K562 (cell line): ENCODE measurements around the gene HRH3. TPM values are rescaled to one million over a fixed set of nuclear protein-coding genes. Genes with fewer than 3 reads are reported as not detected.

Source experiments
- KLF10 ChIP-seq: fragments of 250-450 bp; sonication (Bioruptor Pico); IDR thresholded peaks from 2 replicates; pipeline ENCODE4 v1.6.1; 2021; ENCODE audit warnings: matching md5 sums
- KLF13 ChIP-seq: fragments of 450-650 bp; IDR thresholded peaks from 2 replicates; pipeline ENCODE4 v1.6.1; 2016; ENCODE audit warnings: missing genetic modification characterization, low read depth, mild to moderate bottlenecking, missing compliant biosample characterization, moderate library complexity, borderline replicate concordance
- MCM7 ChIP-seq, 2 experiments: fragments of 450-650 bp; IDR thresholded peaks; 2 replicates each; pipeline ENCODE4 v1.6.1; 2016 to 2018
- MXI1 ChIP-seq: IDR thresholded peaks from 2 replicates; pipeline ENCODE4 v1.6.1; 2011; ENCODE audit warnings: low read depth, mild to moderate bottlenecking, improper control_type of control experiment, low read length
- NCOA1 ChIP-seq: fragments of 450-650 bp; IDR thresholded peaks from 2 replicates; pipeline ENCODE4 v1.6.1; 2016; ENCODE audit warnings: low read depth
- NR3C1 ChIP-seq: sonication (generic); formaldehyde crosslinking; IDR thresholded peaks from 2 replicates; pipeline ENCODE4 v1.8.1; 2022; ENCODE audit warnings: missing genetic modification reagents
- PURB ChIP-seq: sonication (generic); formaldehyde crosslinking; IDR thresholded peaks from 2 replicates; pipeline ENCODE4 v1.9.0; 2021; ENCODE audit warnings: low read depth, mild to moderate bottlenecking, missing genetic modification reagents
- RNF2 ChIP-seq: sonication (generic); IDR thresholded peaks from 2 replicates; pipeline ENCODE4 v1.6.1; 2016
- TAF7 ChIP-seq: fragments of 450-650 bp; IDR thresholded peaks from 2 replicates; pipeline ENCODE4 v1.6.1; 2016; ENCODE audit warnings: missing genetic modification characterization, missing compliant biosample characterization
- ZNF184 ChIP-seq: sonication (generic); formaldehyde crosslinking; IDR thresholded peaks from 2 replicates; pipeline ENCODE4 v1.5.0; 2020; ENCODE audit warnings: missing genetic modification reagents
- ZNF384 ChIP-seq: IDR thresholded peaks from 2 replicates; pipeline ENCODE4 v1.6.1; 2012; ENCODE audit warnings: low read depth, low read length, improper control_type of control experiment
- ZNF668 ChIP-seq: fragments of 250-450 bp; sonication (Bioruptor Pico); IDR thresholded peaks from 2 replicates; pipeline ENCODE4 v1.8.0; 2022; ENCODE audit warnings: mild to moderate bottlenecking, inconsistent platforms
- ZNF695 ChIP-seq: fragments of 450-650 bp; formaldehyde crosslinking; IDR thresholded peaks from 2 replicates; pipeline ENCODE4 v1.4.0; 2020; ENCODE audit warnings: mild to moderate bottlenecking, moderate library complexity
- ZNF780A ChIP-seq: fragments of 250-450 bp; sonication (Bioruptor Pico); IDR thresholded peaks from 2 replicates; pipeline ENCODE4 v1.5.0; 2021; ENCODE audit warnings: mild to moderate bottlenecking
- polyA plus RNA-seq, 8 experiments: library from polyadenylated mRNA; depleted of rRNA in 4 of 8; stranded (reverse) in 5 of 8; unstranded in 3 of 8; fragments of >200 nt; fragmentation: Nextera tagmentation in 2 of 8; fragmentation: Illumina TruSeq in 1 of 8; extraction: Ambion mirVana in 2 of 8; extraction: Trizol in 1 of 8; gene quantifications; 2 replicates each; pipeline versions ENCODE4 v1.2.1 to v1.2.3, GENCODE V29; 2011 to 2014; ENCODE audit warnings: inconsistent platforms in 1 of 8, missing spikeins in 1 of 8
- total RNA-seq, 7 experiments: library from RNA; depleted of rRNA in 6 of 7; stranded (reverse); fragments of >200 nt in 6 of 7; fragmentation: Illumina TruSeq in 2 of 7; extraction: Trizol in 2 of 7; gene quantifications; 2 replicates each; pipeline versions ENCODE4 v1.2.1 to v1.2.3, GENCODE V29; 2011 to 2021; ENCODE audit warnings: low replicate concordance in 1 of 7
- TF ChIP-seq, protein P1 (sequence below): fragments of 450-650 bp; formaldehyde crosslinking; IDR thresholded peaks from 2 replicates; pipeline ENCODE4 v1.4.0; 2020; ENCODE audit warnings: mild to moderate bottlenecking, moderate library complexity
- TF ChIP-seq, protein P2 (sequence below): sonication (generic); formaldehyde crosslinking; IDR thresholded peaks from 2 replicates; pipeline ENCODE4 v1.8.0; 2023; ENCODE audit warnings: mild to moderate bottlenecking, missing genetic modification reagents
- TF ChIP-seq, protein P3 (sequence below): sonication (generic); formaldehyde crosslinking; IDR thresholded peaks from 2 replicates; pipeline ENCODE4 v1.8.0; 2022; ENCODE audit warnings: mild to moderate bottlenecking, missing genetic modification reagents
- TF ChIP-seq, protein P4 (sequence below): fragments of 250-450 bp; sonication (Bioruptor Pico); IDR thresholded peaks from 2 replicates; pipeline ENCODE4 v1.6.1; 2021; ENCODE audit warnings: mild to moderate bottlenecking
- TF ChIP-seq, protein P5 (sequence below), 3 experiments: fragments of 200-800 bp in 1 of 3; fragments of 250-450 bp in 1 of 3; fragments of 450-650 bp in 1 of 3; sonication (Bioruptor Pico) in 1 of 3; sonication (Bioruptor generic) in 1 of 3; formaldehyde crosslinking in 1 of 3; IDR thresholded peaks; 2 replicates each; pipeline versions ENCODE4 v1.6.1 to v1.8.0; 2016 to 2022; ENCODE audit warnings: mild to moderate bottlenecking in 2 of 3, missing genetic modification characterization in 2 of 3, missing compliant biosample characterization in 1 of 3, moderate library complexity in 1 of 3
- TF ChIP-seq, protein P6 (sequence below): fragments of 250-450 bp; sonication (Bioruptor Pico); IDR thresholded peaks from 2 replicates; pipeline ENCODE4 v1.9.0; 2021; ENCODE audit warnings: mild to moderate bottlenecking

The HRH3 gene
- total and polyA plus RNA-seq, 9 of the 15 experiments (the other 6 are each of a cell fraction or from before 2014, with no cell fraction given) = not detected

DNA sequence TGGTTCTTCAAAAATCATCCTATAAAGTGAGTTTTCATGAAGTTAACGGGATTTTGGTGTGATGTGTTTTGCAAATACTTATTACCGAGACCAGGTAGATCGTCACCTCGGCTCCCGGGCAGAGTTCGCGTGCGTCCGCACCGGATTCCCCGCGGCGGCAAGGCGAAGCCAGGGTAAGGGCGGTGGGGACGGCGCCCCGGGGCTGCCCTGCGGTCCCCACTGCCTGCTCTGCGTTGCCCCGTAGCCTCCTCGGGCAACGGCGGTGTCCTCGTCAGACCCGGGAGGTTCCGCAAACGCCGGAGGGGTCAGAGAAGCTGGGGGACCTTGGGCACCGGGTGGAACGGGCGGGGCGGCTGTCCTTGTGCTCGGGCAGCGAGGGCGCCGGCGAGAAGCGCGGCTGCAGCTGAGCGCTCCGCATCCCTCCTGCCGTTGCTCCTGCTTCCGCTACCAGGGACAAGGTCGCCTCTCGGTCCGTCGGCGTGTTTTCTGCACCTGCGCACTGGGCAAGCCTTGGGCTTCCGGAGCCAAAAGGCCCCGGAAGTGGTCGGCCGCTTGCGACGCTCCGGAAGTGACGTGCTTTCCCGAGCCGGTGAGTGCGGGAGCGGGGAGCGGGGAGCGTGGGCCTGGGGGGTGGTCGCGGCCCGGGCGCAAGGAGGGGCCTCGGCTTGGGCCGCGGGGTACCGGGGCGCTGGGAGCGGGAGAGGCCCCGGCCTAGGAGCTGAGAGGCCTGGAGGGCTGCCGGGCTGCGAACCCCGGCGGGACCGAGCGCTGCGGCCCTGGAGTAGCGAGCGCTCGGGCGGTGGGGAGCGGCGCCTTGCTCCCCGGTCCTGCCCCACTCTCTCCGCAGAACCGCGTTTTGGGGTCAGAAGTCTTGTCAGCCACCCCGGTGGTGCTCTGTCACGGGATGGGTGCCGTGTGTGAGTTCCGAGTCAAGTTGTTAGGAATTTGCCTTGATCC, 37.3 kb downstream of the HRH3 start, which contains the start of gene MTG2 (continued):
- TF ChIP-seq RNF2 (peak; percentile 39; the same call in 1 of the 2 replicates), NR3C1 (CRISPR knock-in tag) (peak; percentile 86; the same call in 1 of the 2 replicates), ZNF184 (CRISPR knock-in tag) (no peak), KLF13 (peak; percentile 45; the same call in 1 of the 2 replicates), ZNF668 (no peak), ZNF780A (CRISPR knock-in tag) (no peak), TAF7 (peak; percentile 55; the same call in 1 of the 2 replicates), NCOA1 (peak; percentile 60; the same call in 1 of the 2 replicates), ZNF384 (no peak), PURB (CRISPR knock-in tag) (no peak), MCM7 (IDR thresholded peaks at IDR 0.05) (no peak), KLF10 (CRISPR knock-in tag) (no peak), ZNF695 (CRISPR knock-in tag) (no peak), MXI1 (no peak)
- TF ChIP-seq, protein P1, sequence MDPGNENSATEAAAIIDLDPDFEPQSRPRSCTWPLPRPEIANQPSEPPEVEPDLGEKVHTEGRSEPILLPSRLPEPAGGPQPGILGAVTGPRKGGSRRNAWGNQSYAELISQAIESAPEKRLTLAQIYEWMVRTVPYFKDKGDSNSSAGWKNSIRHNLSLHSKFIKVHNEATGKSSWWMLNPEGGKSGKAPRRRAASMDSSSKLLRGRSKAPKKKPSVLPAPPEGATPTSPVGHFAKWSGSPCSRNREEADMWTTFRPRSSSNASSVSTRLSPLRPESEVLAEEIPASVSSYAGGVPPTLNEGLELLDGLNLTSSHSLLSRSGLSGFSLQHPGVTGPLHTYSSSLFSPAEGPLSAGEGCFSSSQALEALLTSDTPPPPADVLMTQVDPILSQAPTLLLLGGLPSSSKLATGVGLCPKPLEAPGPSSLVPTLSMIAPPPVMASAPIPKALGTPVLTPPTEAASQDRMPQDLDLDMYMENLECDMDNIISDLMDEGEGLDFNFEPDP (CRISPR knock-in tag) = peak; percentile 48; the same call in 1 of the 2 replicates
- TF ChIP-seq, protein P2, sequence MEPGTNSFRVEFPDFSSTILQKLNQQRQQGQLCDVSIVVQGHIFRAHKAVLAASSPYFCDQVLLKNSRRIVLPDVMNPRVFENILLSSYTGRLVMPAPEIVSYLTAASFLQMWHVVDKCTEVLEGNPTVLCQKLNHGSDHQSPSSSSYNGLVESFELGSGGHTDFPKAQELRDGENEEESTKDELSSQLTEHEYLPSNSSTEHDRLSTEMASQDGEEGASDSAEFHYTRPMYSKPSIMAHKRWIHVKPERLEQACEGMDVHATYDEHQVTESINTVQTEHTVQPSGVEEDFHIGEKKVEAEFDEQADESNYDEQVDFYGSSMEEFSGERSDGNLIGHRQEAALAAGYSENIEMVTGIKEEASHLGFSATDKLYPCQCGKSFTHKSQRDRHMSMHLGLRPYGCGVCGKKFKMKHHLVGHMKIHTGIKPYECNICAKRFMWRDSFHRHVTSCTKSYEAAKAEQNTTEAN (CRISPR knock-in tag) = no peak
- TF ChIP-seq, protein P3, sequence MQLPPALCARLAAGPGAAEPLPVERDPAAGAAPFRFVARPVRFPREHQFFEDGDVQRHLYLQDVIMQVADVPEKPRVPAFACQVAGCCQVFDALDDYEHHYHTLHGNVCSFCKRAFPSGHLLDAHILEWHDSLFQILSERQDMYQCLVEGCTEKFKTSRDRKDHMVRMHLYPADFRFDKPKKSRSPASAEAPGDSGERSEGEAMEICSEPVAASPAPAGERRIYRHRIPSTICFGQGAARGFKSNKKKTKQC (CRISPR knock-in tag) = 0 out of 2 replicates have a peak, but pooled peaks have one; percentile 32
- TF ChIP-seq, protein P4, sequence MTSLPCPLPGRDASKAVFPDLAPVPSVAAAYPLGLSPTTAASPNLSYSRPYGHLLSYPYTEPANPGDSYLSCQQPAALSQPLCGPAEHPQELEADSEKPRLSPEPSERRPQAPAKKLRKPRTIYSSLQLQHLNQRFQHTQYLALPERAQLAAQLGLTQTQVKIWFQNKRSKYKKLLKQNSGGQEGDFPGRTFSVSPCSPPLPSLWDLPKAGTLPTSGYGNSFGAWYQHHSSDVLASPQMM (CRISPR knock-in tag) = no peak
- TF ChIP-seq, protein P5, sequence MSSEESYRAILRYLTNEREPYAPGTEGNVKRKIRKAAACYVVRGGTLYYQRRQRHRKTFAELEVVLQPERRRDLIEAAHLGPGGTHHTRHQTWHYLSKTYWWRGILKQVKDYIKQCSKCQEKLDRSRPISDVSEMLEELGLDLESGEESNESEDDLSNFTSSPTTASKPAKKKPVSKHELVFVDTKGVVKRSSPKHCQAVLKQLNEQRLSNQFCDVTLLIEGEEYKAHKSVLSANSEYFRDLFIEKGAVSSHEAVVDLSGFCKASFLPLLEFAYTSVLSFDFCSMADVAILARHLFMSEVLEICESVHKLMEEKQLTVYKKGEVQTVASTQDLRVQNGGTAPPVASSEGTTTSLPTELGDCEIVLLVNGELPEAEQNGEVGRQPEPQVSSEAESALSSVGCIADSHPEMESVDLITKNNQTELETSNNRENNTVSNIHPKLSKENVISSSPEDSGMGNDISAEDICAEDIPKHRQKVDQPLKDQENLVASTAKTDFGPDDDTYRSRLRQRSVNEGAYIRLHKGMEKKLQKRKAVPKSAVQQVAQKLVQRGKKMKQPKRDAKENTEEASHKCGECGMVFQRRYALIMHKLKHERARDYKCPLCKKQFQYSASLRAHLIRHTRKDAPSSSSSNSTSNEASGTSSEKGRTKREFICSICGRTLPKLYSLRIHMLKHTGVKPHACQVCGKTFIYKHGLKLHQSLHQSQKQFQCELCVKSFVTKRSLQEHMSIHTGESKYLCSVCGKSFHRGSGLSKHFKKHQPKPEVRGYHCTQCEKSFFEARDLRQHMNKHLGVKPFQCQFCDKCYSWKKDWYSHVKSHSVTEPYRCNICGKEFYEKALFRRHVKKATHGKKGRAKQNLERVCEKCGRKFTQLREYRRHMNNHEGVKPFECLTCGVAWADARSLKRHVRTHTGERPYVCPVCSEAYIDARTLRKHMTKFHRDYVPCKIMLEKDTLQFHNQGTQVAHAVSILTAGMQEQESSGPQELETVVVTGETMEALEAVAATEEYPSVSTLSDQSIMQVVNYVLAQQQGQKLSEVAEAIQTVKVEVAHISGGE (CRISPR knock-in tag; IDR thresholded peaks at IDR 0.05) = peak; percentile 62 to 94 (median 86); a peak in 4 of 6 replicates
- TF ChIP-seq, protein P6, sequence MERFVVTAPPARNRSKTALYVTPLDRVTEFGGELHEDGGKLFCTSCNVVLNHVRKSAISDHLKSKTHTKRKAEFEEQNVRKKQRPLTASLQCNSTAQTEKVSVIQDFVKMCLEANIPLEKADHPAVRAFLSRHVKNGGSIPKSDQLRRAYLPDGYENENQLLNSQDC (CRISPR knock-in tag) = peak; percentile 86
